LNCaP clone FGC (cell line): ENCODE results near the gene BDNF.
A peak's percentile ranks its signal among the peaks of the same experiment; 100 is the strongest.

Source experiments
- DNase-seq: peaks from one replicate; pipeline ENCODE4 v3.0.0-alpha.2; 2011; ENCODE audit warnings: low read depth
- H3K4me3 ChIP-seq: 2 replicates; pipeline ENCODE4 v1.5.1; 2011; ENCODE audit warnings: mild to moderate bottlenecking, low read depth, low read length, control low read depth
- CTCF ChIP-seq: IDR thresholded peaks from 2 replicates; pipeline ENCODE4 v1.5.1; 2012; ENCODE audit warnings: mild to moderate bottlenecking; ENCODE audit not compliant: control insufficient read depth, insufficient read depth; ENCODE audit errors: extremely low read depth

BDNF gene

GRCh38 chr11:27705873-27706820 lies 5.9 kb upstream of the BDNF start:
- H3K4me3 ChIP-seq, result no peak overlapping the region
- DNase-seq, result no peak
- TF ChIP-seq CTCF, result peak; percentile 70

- TF ChIP-seq CTCF, result peak; percentile 36
- H3K4me3 ChIP-seq, result no peak overlapping the region
- no peak for DNase-seq
Observed at GRCh38 chr11:27703481-27703880, 3.2 kb upstream of the BDNF start.

- H3K4me3 ChIP-seq, result no peak overlapping the region
- TF ChIP-seq CTCF, result no peak
- DNase-seq, result no peak
Observed at GRCh38 chr11:27702811-27703210, 2.6 kb upstream of the BDNF start.

GRCh38 chr11:27701355-27702105 lies 1.3 kb upstream of the BDNF start:
- no peak for DNase-seq
- no peak overlapping the region for H3K4me3 ChIP-seq
- TF ChIP-seq CTCF, result peak; percentile 28; the same call in 1 of the 2 replicates

GRCh38 chr11:27699926-27700350 lies 317 bp downstream of the BDNF start:
- no peak overlapping the region for H3K4me3 ChIP-seq
- no peak for TF ChIP-seq CTCF
- DNase-seq, result no peak

- TF ChIP-seq CTCF, result no peak
- no peak overlapping the region for H3K4me3 ChIP-seq
- no peak for DNase-seq
Observed at GRCh38 chr11:27699242-27699925, 871 bp downstream of the BDNF start.
